Nephron progenitor cell (in vitro differentiated cells): ENCODE measurements around the gene STK10.

Experiments
- DNase-seq: peaks from one replicate; pipeline ENCODE4 v3.0.0; 2021
- H3K27ac Mint-ChIP-seq: 2 replicates; pipeline ENCODE4 v1.8.0; 2021; ENCODE audit warnings: mild to moderate bottlenecking, moderate library complexity, mixed read lengths
- H3K27me3 Mint-ChIP-seq: 2 replicates; pipeline ENCODE4 v1.8.0; 2021; ENCODE audit warnings: mild to moderate bottlenecking, low read depth, mixed read lengths; ENCODE audit not compliant: poor library complexity
- H3K36me3 Mint-ChIP-seq: 2 replicates; pipeline ENCODE4 v1.8.0; 2021; ENCODE audit warnings: low read depth, mixed read lengths
- H3K4me1 Mint-ChIP-seq: 2 replicates; pipeline ENCODE4 v1.8.0; 2021; ENCODE audit warnings: mixed read lengths
- H3K4me3 Mint-ChIP-seq: 2 replicates; pipeline ENCODE4 v1.8.0; 2021; ENCODE audit warnings: mild to moderate bottlenecking, moderate library complexity, mixed read lengths
- H3K9me3 Mint-ChIP-seq: 2 replicates; pipeline ENCODE4 v1.8.0; 2021; ENCODE audit warnings: mild to moderate bottlenecking, moderate library complexity, mixed read lengths
- TF ChIP-seq, protein P1 (sequence below): fragments of 200-600 bp; sonication (generic); IDR thresholded peaks from 2 replicates; pipeline ENCODE4 v1.5.0; 2021; ENCODE audit warnings: antibody characterized with exemption

The STK10 gene

DNA sequence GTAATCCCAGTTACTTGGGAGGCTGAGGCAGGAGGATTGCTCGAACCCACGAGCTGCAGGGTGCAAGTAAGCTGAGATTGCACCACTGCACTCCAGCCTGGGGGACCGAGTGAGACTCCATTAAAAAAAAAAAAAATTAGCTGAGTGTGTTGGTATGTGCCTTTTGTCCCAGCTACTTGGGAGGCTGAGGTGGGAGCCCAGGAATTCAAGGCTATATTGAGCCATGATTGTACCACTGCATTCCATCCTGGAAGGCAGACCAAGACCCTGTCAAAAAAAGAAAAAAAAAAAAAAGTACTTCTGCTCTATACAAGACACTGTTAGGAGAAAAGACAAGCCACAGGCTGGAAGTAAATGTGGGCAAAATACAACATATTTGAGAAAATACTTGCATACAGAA lies 113.1 kb downstream of the STK10 start:
- no peak for DNase-seq
- no peak overlapping the region for H3K27ac Mint-ChIP-seq
- peaks cover 9% of the 10 kb centered on the region for H3K9me3 Mint-ChIP-seq
- TF ChIP-seq, protein P1, sequence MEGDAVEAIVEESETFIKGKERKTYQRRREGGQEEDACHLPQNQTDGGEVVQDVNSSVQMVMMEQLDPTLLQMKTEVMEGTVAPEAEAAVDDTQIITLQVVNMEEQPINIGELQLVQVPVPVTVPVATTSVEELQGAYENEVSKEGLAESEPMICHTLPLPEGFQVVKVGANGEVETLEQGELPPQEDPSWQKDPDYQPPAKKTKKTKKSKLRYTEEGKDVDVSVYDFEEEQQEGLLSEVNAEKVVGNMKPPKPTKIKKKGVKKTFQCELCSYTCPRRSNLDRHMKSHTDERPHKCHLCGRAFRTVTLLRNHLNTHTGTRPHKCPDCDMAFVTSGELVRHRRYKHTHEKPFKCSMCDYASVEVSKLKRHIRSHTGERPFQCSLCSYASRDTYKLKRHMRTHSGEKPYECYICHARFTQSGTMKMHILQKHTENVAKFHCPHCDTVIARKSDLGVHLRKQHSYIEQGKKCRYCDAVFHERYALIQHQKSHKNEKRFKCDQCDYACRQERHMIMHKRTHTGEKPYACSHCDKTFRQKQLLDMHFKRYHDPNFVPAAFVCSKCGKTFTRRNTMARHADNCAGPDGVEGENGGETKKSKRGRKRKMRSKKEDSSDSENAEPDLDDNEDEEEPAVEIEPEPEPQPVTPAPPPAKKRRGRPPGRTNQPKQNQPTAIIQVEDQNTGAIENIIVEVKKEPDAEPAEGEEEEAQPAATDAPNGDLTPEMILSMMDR: no peak
- no peak overlapping the region for H3K4me3 Mint-ChIP-seq
- peaks cover 26% of the 10 kb centered on the region for H3K36me3 Mint-ChIP-seq
- H3K4me1 Mint-ChIP-seq: peaks cover 23% of the 10 kb centered on the region
- no peaks in the 10 kb centered on the region for H3K27me3 Mint-ChIP-seq

DNA sequence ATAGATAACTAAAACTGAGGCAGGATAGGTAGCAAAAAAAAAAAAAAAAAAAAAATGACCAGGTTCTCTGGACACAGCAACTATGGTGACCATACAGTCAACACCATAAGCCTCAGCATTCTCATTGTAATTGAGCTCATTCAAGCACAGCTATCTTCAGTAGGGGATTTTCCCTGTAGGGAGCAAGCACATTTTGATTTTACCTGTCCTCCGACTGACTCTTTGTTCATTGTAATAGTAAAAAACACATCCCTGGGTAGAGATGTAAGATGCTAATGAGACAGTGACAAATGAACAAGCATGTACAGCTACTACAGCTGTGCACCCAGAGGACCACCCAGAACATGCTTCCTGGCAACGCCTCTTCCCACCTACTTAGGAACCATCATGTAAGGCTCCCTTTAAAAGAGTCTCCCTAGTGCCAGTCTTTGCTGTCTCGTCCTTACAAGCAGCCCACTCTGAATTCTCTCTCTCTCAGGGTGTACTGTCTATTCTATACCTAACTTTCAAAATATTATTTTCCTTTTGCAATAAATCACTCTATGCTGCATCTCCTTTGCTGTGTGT lies 116.6 kb downstream of the STK10 start:
- Mint-ChIP-seq H3K4me3 (no peak overlapping the region), H3K9me3 (peaks cover 9% of the 10 kb centered on the region), H3K4me1 (no peaks in the 10 kb centered on the region), H3K27me3 (no peaks in the 10 kb centered on the region), H3K27ac (peak overlapping the region; percentile 30), H3K36me3 (peaks cover 33% of the 10 kb centered on the region)
- no peak for DNase-seq
- TF ChIP-seq, protein P1: no peak

- H3K4me1 Mint-ChIP-seq: peaks cover 22% of the 10 kb centered on the region
- TF ChIP-seq, protein P1: no peak
- peaks cover 39% of the 10 kb centered on the region for H3K36me3 Mint-ChIP-seq
- DNase-seq: no peak
- no peaks in the 10 kb centered on the region for H3K9me3 Mint-ChIP-seq
- H3K4me3 Mint-ChIP-seq: no peak overlapping the region
- no peak overlapping the region for H3K27ac Mint-ChIP-seq
- no peaks in the 10 kb centered on the region for H3K27me3 Mint-ChIP-seq
Observed at GRCh38 chr5:172065431-172066065, 122.5 kb downstream of the STK10 start.

DNA sequence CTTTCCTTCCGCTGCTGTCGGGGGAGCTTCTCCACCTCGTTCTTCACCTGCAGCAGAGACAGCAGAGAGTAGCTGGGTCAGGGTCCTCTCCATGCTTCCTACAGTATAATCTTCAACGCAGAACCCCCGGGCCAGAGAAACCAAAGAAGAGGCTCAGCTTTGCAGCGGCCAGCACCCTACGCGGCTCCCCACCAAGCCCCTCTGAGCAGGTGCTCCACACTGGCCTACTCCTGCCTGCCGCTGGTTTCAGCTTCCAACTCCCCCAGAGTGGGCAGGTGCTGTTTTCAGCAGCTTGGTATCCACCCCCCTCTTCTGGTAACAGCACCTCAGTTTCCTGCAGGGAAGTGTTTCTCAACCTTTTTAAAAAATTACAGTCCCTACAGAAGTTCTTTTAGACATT lies 123.3 kb downstream of the STK10 start:
- Mint-ChIP-seq H3K36me3 (peaks cover 47% of the 10 kb centered on the region), H3K4me3 (no peak overlapping the region), H3K4me1 (peaks cover 22% of the 10 kb centered on the region), H3K27me3 (peaks cover 3% of the 10 kb centered on the region), H3K9me3 (peaks cover 1% of the 10 kb centered on the region), H3K27ac (no peak overlapping the region)
- DNase-seq: no peak
- TF ChIP-seq, protein P1: no peak

DNA sequence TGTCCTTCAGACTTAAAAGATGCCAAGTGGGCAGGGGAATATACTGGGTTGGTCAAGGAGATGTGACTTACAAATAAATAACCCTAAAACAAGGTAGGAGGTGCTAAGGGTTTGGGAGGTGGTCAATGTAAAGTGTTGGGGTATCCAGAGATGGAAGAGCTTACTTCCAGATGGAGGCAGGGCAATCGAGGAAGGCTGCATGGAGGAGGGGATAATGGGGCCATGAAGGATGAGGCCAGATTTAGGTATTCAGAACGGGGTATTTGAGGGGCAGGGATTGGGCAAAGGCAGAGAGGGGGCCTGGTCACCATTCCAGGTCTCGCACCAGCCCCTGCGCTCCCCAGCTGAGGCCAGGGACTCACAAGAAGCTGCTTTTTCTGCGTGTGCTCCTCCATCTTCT lies 123.7 kb downstream of the STK10 start:
- Mint-ChIP-seq H3K9me3 (peaks cover 5% of the 10 kb centered on the region), H3K27ac (no peak overlapping the region), H3K4me1 (peaks cover 22% of the 10 kb centered on the region), H3K4me3 (no peak overlapping the region), H3K27me3 (peaks cover 6% of the 10 kb centered on the region), H3K36me3 (peaks cover 51% of the 10 kb centered on the region)
- TF ChIP-seq, protein P1: no peak
- no peak for DNase-seq
